NOMO-1 (cell line): ENCODE data around the gene COL25A1.
"Not testable (repeated sequence)": the region's sequence is repeated elsewhere in the genome, so short reads cannot be mapped to it uniquely, and the experiment has no call there.

Experiments used
- DNase-seq, 2 experiments: peaks; one replicate each; lab custom pipeline; 2025; ENCODE audit not compliant: unreplicated experiment in 2 of 2; lab: John Stamatoyannopoulos, UW

COL25A1 gene

GRCh38 chr4:109174224-109174953 lies 128.1 kb downstream of the COL25A1 start:
- DNase-seq, result no peak

- no peak for DNase-seq
Observed at GRCh38 chr4:109172301-109172700, 130.2 kb downstream of the COL25A1 start.

- no peak for DNase-seq
Observed at GRCh38 chr4:109171070-109171469, 131.4 kb downstream of the COL25A1 start.

GRCh38 chr4:109169170-109169569 lies 133.3 kb downstream of the COL25A1 start:
- DNase-seq, result no peak

GRCh38 chr4:109166586-109166985 lies 135.9 kb downstream of the COL25A1 start:
- no peak for DNase-seq

- DNase-seq, result no peak
Observed at GRCh38 chr4:109166126-109166525, 136.3 kb downstream of the COL25A1 start.

GRCh38 chr4:109164011-109164410 lies 138.4 kb downstream of the COL25A1 start:
- no peak for DNase-seq

- DNase-seq, result no peak
Observed at GRCh38 chr4:109163493-109163892, 139.0 kb downstream of the COL25A1 start.

GRCh38 chr4:109162759-109163158 lies 139.7 kb downstream of the COL25A1 start:
- no peak for DNase-seq

- DNase-seq, result no peak
Observed at GRCh38 chr4:109160494-109160893, 142.0 kb downstream of the COL25A1 start.

GRCh38 chr4:109157696-109158095 lies 144.8 kb downstream of the COL25A1 start:
- no peak for DNase-seq

GRCh38 chr4:109157205-109157604 lies 145.3 kb downstream of the COL25A1 start:
- no peak for DNase-seq

- no peak for DNase-seq
Observed at GRCh38 chr4:109156356-109156755, 146.1 kb downstream of the COL25A1 start.

GRCh38 chr4:109155682-109156283 lies 146.7 kb downstream of the COL25A1 start:
- DNase-seq, result no peak

- DNase-seq, result no peak
Observed at GRCh38 chr4:109155084-109155483, 147.4 kb downstream of the COL25A1 start.

GRCh38 chr4:109154424-109154823 lies 148.0 kb downstream of the COL25A1 start:
- DNase-seq, result no peak

- no peak for DNase-seq
Observed at GRCh38 chr4:109149836-109150235, 152.6 kb downstream of the COL25A1 start.

GRCh38 chr4:109148577-109149075 lies 153.8 kb downstream of the COL25A1 start:
- no peak for DNase-seq

GRCh38 chr4:109147135-109147534 lies 155.3 kb downstream of the COL25A1 start:
- no peak for DNase-seq

GRCh38 chr4:109146499-109146898 lies 156.0 kb downstream of the COL25A1 start:
- DNase-seq, result no peak

- DNase-seq, result not testable (repeated sequence)
Observed at GRCh38 chr4:109138125-109138524, 164.3 kb downstream of the COL25A1 start.

- DNase-seq, result no peak
Observed at GRCh38 chr4:109134921-109135320, 167.5 kb downstream of the COL25A1 start.
